SK-N-SH treated with all-trans-retinoic acid at 6 μM for 48 hours (cell line): Measurements from ENCODE around the gene ZNF672.

Source experiments
- CSDC2 ChIP-seq: fragments of 250-450 bp; sonication (Bioruptor Pico); IDR thresholded peaks from 2 replicates; pipeline ENCODE4 v1.5.0; 2020; ENCODE audit warnings: mild to moderate bottlenecking, moderate library complexity
- ESRRG ChIP-seq: fragments of 250-450 bp; sonication (Bioruptor Pico); IDR thresholded peaks from 2 replicates; pipeline ENCODE4 v1.6.1; 2021; ENCODE audit warnings: mild to moderate bottlenecking
- PATZ1 ChIP-seq: fragments of 250-450 bp; sonication (Bioruptor Pico); IDR thresholded peaks from 2 replicates; pipeline ENCODE4 v1.8.0; 2020; ENCODE audit warnings: mild to moderate bottlenecking, moderate library complexity, borderline replicate concordance
- SNAI2 ChIP-seq: fragments of 250-450 bp; sonication (Bioruptor Pico); IDR thresholded peaks from 2 replicates; pipeline ENCODE4 v1.5.0; 2020; ENCODE audit warnings: mild to moderate bottlenecking, moderate library complexity
- TCF4 ChIP-seq: fragments of 250-450 bp; sonication (Bioruptor Pico); IDR thresholded peaks from 2 replicates; pipeline ENCODE4 v1.8.0; 2021; ENCODE audit warnings: mild to moderate bottlenecking, moderate library complexity, borderline replicate concordance
- ZFP30 ChIP-seq: fragments of 450-650 bp; formaldehyde crosslinking; IDR thresholded peaks from 2 replicates; pipeline ENCODE4 v1.5.0; 2022; ENCODE audit warnings: mild to moderate bottlenecking, moderate library complexity

- TF ChIP-seq ZFP30 (CRISPR knock-in tag) (no peak), ESRRG (CRISPR knock-in tag) (no peak), SNAI2 (no peak), TCF4 (CRISPR knock-in tag) (no peak), CSDC2 (CRISPR knock-in tag) (no peak), PATZ1 (CRISPR knock-in tag) (no peak)
Measured at GRCh38 chr1:248849637-248850036, 11.6 kb downstream of the ZNF672 start.
